Measurements from ENCODE around the gene ZSCAN22. TPM values are rescaled to one million over a fixed set of nuclear protein-coding genes. Genes with fewer than 3 reads are reported as not detected.

Gene ZSCAN22
- total and polyA plus RNA-seq, 2 of the 13 experiments (the other 11 are each of a cell fraction or from before 2014, with no cell fraction given), result 2.5 to 3.5 TPM

GRCh38 chr19:58278541-58279041 lies 48.2 kb upstream of the ZSCAN22 start, which contains the start of gene ZNF8 (continued):
- TF ChIP-seq ZNF281 (CRISPR knock-in tag; IDR thresholded peaks at IDR 0.05; ENCODE audit: borderline replicate concordance) (peak; percentile 93; the same call in 1 of the 2 replicates), ONECUT2 (CRISPR knock-in tag; IDR thresholded peaks at IDR 0.05) (no peak), ZNF574 (CRISPR knock-in tag; IDR thresholded peaks at IDR 0.05) (peak; percentile 74), ZNF343 (CRISPR knock-in tag; IDR thresholded peaks at IDR 0.05) (peak; percentile 88; the same call in 1 of the 2 replicates), ZSCAN5A (CRISPR knock-in tag; IDR thresholded peaks at IDR 0.05; ENCODE audit: borderline replicate concordance) (no peak; the same call in 1 of the 2 replicates), PRDM4 (CRISPR knock-in tag; IDR thresholded peaks at IDR 0.05; ENCODE audit: borderline replicate concordance) (no peak), MAFK (conservative IDR thresholded peaks at IDR 0.05 in 1 of 2, IDR thresholded peaks at IDR 0.05 in 1 of 2; ENCODE audit: low read length in 2 of 2) (no peak), SAP130 (CRISPR knock-in tag; IDR thresholded peaks at IDR 0.05; ENCODE audit: low read depth) (peak; percentile 81), HDAC1 (CRISPR knock-in tag; IDR thresholded peaks at IDR 0.05) (peak; percentile 80), CCDC6 (CRISPR knock-in tag; IDR thresholded peaks at IDR 0.05) (no peak; the same call in 1 of the 2 replicates), ZNF597 (CRISPR knock-in tag; IDR thresholded peaks at IDR 0.05) (no peak), HCFC1 (IDR thresholded peaks at IDR 0.05; ENCODE audit: low read depth, low read length) (peak; percentile 85), CEBPG (CRISPR knock-in tag; IDR thresholded peaks at IDR 0.05) (no peak), NR0B2 (CRISPR knock-in tag; IDR thresholded peaks at IDR 0.05) (no peak), ATF2 (CRISPR knock-in tag; IDR thresholded peaks at IDR 0.05) (0 out of 2 replicates have a peak, but pooled peaks have one; percentile 13), ZNF234 (CRISPR knock-in tag; conservative IDR thresholded peaks at IDR 0.05) (no peak), ZNF549 (CRISPR knock-in tag; IDR thresholded peaks at IDR 0.05) (no peak)
